Activated CD4-positive, alpha-beta T cell treated with anti-CD3 and anti-CD28 coated beads for 4 hours (primary cell): ENCODE measurements around the gene ITGB3BP.

Experiments used
- DNase-seq, 2 donors: peaks; one replicate each; pipeline ENCODE4 v3.0.0-alpha.2; 2020

ITGB3BP gene

GRCh38 chr1:63414691-63415365, 108.2 kb downstream of the ITGB3BP start:
- DNase-seq: no peak

GRCh38 chr1:63413394-63413793, 109.6 kb downstream of the ITGB3BP start:
- DNase-seq: no peak

GRCh38 chr1:63411066-63411465, 112.0 kb downstream of the ITGB3BP start:
- no peak for DNase-seq

DNA sequence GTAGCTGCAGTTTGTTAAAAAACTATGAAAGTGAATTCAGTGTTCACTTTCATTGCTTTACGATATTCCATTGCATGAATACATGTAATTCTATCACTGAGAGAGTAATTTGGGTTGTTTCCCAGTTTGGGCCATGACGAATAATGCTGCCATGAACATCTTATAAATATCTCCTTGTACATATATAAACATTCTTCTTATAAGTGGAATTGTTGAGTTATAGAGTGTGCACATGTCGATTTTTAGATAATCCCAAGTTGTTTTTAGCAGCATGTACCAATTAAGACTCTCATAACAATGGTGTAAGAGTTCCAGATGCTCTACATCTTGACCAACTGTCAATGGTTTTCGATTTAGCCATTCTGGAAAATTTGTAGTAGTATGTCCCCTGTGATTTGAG, 114.7 kb downstream of the ITGB3BP start:
- no peak for DNase-seq

GRCh38 chr1:63407002-63407401, 116.0 kb downstream of the ITGB3BP start:
- no peak for DNase-seq

DNA sequence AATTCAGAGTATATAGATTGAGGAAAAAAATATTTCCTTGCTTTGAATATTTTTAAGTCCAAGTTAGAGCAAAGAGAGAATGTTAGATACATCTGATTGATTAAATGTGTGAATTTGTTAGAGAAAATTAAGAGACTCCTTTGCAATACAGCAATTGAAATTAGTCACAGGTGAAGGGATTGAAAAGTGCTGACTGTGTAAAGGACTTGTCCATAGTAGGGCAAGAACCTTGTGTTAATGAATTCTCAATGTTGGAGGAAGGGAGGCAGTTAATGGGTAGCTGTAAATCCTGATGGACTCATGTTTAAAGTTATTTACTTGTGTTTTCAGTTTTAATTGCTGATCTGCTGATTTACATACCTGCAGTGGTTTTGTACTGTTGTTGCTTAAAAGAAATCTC, 117.0 kb downstream of the ITGB3BP start:
- DNase-seq: no peak

GRCh38 chr1:63405021-63405420, 118.0 kb downstream of the ITGB3BP start:
- no peak for DNase-seq

DNA sequence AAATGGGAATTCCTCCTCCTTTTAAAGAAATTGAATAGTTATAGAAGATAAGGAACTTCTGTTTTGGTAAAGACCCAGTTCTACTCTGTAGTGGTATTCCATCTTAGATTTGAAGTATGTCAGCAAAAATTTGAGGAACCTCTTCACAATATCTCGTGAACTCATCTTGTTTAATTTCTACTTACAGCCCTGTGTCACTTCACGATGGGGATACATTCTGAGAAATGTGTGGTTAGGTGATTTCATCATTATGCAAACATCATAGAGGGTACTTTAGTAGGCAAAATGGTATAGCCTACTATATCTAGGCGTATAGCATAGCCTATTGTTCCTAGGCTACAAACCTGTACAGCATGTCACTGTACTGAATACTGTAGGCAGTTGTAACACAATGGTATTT, 119.6 kb downstream of the ITGB3BP start:
- DNase-seq: no peak

DNA sequence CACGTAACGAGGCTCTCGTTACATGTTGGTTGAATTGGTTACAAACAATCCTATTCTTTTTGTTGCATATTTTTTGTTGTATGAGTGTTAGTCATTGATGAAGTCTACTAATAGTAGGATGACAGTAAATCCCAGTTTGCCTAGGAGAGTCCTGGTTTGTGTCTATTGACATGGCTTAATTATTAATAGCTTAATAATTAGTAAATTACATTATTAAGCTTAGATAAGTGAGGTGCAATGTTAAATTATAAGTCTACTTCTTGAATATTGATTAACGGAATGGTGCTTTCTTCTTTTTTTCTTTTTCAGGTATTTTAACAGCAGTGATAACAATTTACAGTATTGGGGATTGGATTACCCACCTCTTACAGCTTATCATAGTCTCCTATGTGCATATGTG, 121.1 kb downstream of the ITGB3BP start:
- no peak for DNase-seq
